Smooth muscle cell (in vitro differentiated cells): ENCODE results near the gene PLXNC1. TPM values are rescaled to one million over a fixed set of nuclear protein-coding genes. Genes with fewer than 3 reads are reported as not detected.

Experiments
- DNase-seq: peaks from one replicate; lab custom pipeline; 2025; ENCODE audit not compliant: unreplicated experiment; lab: John Stamatoyannopoulos, UW
- H2AFZ ChIP-seq: fragments of 200-600 bp; sonication (generic); 2 replicates; pipeline ENCODE4 v1.6.0; 2016; ENCODE audit warnings: antibody characterized with exemption, low read depth, mild to moderate bottlenecking
- H3F3A ChIP-seq: fragments of 200-600 bp; sonication (generic); 2 replicates; pipeline ENCODE4 v1.6.0; 2017; ENCODE audit warnings: antibody characterized with exemption, low read depth
- H3K27ac ChIP-seq: fragments of 200-600 bp; sonication (generic); 2 replicates; pipeline ENCODE4 v1.5.1; 2016; ENCODE audit warnings: low read depth, mild to moderate bottlenecking
- H3K27me3 ChIP-seq: fragments of 200-600 bp; sonication (generic); 2 replicates; pipeline ENCODE4 v1.6.1; 2016; ENCODE audit warnings: low read depth, mild to moderate bottlenecking
- H3K36me3 ChIP-seq: fragments of 200-600 bp; sonication (generic); 2 replicates; pipeline ENCODE4 v1.5.1; 2016; ENCODE audit warnings: low read depth
- H3K4me1 ChIP-seq: fragments of 200-600 bp; sonication (generic); 2 replicates; pipeline ENCODE4 v1.5.1; 2016; ENCODE audit warnings: low read depth
- H3K4me2 ChIP-seq: fragments of 200-600 bp; sonication (generic); 2 replicates; pipeline ENCODE4 v1.6.0; 2016; ENCODE audit warnings: mild to moderate bottlenecking
- H3K4me3 ChIP-seq: fragments of 200-600 bp; sonication (generic); 2 replicates; pipeline ENCODE4 v1.5.1; 2016; ENCODE audit warnings: mild to moderate bottlenecking
- H3K79me2 ChIP-seq: fragments of 200-600 bp; sonication (generic); 2 replicates; pipeline ENCODE4 v1.6.0; 2016; ENCODE audit warnings: low read depth, mild to moderate bottlenecking
- H3K9ac ChIP-seq: fragments of 200-600 bp; sonication (generic); 2 replicates; pipeline ENCODE4 v1.6.0; 2016; ENCODE audit warnings: low read depth
- H3K9me3 ChIP-seq: fragments of 200-600 bp; sonication (generic); replicated peaks from 2 replicates; pipeline ENCODE4 v1.5.1; 2016; ENCODE audit warnings: low read depth
- H4K20me1 ChIP-seq: fragments of 200-600 bp; sonication (generic); 2 replicates; pipeline ENCODE4 v1.6.0; 2016; ENCODE audit warnings: low read depth
- CTCF ChIP-seq: fragments of 200-600 bp; sonication (generic); IDR thresholded peaks from 2 replicates; pipeline ENCODE4 v1.5.1; 2017; ENCODE audit warnings: borderline replicate concordance, mild to moderate bottlenecking, antibody characterized with exemption; ENCODE audit not compliant: insufficient read depth, poor library complexity, severe bottlenecking
- WGBS: methylation state at CpG from one replicate; pipeline ENCODE4 v1.1.7; 2016; ENCODE audit warnings: low lambda C conversion rate; 5-methylcytosine and 5-hydroxymethylcytosine counted together
- polyA plus RNA-seq: library from polyadenylated mRNA; unstranded; fragments of >200 nt; fragmentation: Nextera tagmentation; extraction: Ambion mirVana; gene quantifications from 2 replicates; pipeline ENCODE4 v1.2.1, GENCODE V29; 2016
- total RNA-seq: library from RNA; depleted of rRNA; stranded (reverse); fragments of >200 nt; gene quantifications from 2 replicates; pipeline ENCODE4 v1.2.3, GENCODE V29; 2014

The PLXNC1 gene
- total and polyA plus RNA-seq, 2 experiments from 2014 or later: 0.49 to 0.66 TPM

- no peak overlapping the region for H2AFZ ChIP-seq
- DNase-seq: no peak
- TF ChIP-seq CTCF: no peak
- no peaks in the 10 kb centered on the region for H3K36me3 ChIP-seq
- no peaks in the 10 kb centered on the region for H3K9me3 ChIP-seq
- H3K4me3 ChIP-seq: no peak overlapping the region
- H3K79me2 ChIP-seq: no peaks in the 10 kb centered on the region
- no peak overlapping the region for H3K9ac ChIP-seq
- H3K27ac ChIP-seq: no peak overlapping the region
- no peaks in the 10 kb centered on the region for H4K20me1 ChIP-seq
- H3K27me3 ChIP-seq: peaks cover 43% of the 10 kb centered on the region
- 90% methylated on average over 3 of the region's 3 CpGs for WGBS
- no peak overlapping the region for H3K4me2 ChIP-seq
- H3F3A ChIP-seq: no peaks in the 10 kb centered on the region
- H3K4me1 ChIP-seq: no peaks in the 10 kb centered on the region
Observed at GRCh38 chr12:94122591-94122990, 25.8 kb upstream of the PLXNC1 start.

GRCh38 chr12:94123127-94123526 lies 25.2 kb upstream of the PLXNC1 start:
- H3K36me3 ChIP-seq: no peaks in the 10 kb centered on the region
- no peaks in the 10 kb centered on the region for H3K79me2 ChIP-seq
- no peak for DNase-seq
- no peaks in the 10 kb centered on the region for H3K9me3 ChIP-seq
- no peak overlapping the region for H3K27ac ChIP-seq
- H3K4me3 ChIP-seq: no peak overlapping the region
- H3F3A ChIP-seq: no peaks in the 10 kb centered on the region
- no peak overlapping the region for H2AFZ ChIP-seq
- H3K4me2 ChIP-seq: no peak overlapping the region
- no peak overlapping the region for H3K9ac ChIP-seq
- 96% methylated on average over 2 of the region's 2 CpGs for WGBS
- H3K4me1 ChIP-seq: no peaks in the 10 kb centered on the region
- H4K20me1 ChIP-seq: no peaks in the 10 kb centered on the region
- peaks cover 48% of the 10 kb centered on the region for H3K27me3 ChIP-seq
- TF ChIP-seq CTCF: no peak

- Histone ChIP-seq H3K27me3 (peaks cover 62% of the 10 kb centered on the region), H3K79me2 (no peaks in the 10 kb centered on the region), H3K9ac (no peak overlapping the region), H3K4me2 (no peak overlapping the region), H3K27ac (no peak overlapping the region), H4K20me1 (no peaks in the 10 kb centered on the region), H3K9me3 (no peaks in the 10 kb centered on the region), H2AFZ (no peak overlapping the region), H3K36me3 (no peaks in the 10 kb centered on the region), H3K4me1 (no peaks in the 10 kb centered on the region), H3K4me3 (no peak overlapping the region), H3F3A (no peaks in the 10 kb centered on the region)
- TF ChIP-seq CTCF: no peak
- WGBS: 85% methylated on average over 1 of the region's 1 CpG
- DNase-seq: no peak
Observed at GRCh38 chr12:94126067-94126466, 22.3 kb upstream of the PLXNC1 start.

GRCh38 chr12:94127239-94128131 lies 20.9 kb upstream of the PLXNC1 start:
- H3K4me2 ChIP-seq: no peak overlapping the region
- peaks cover 58% of the 10 kb centered on the region for H3K27me3 ChIP-seq
- H3K27ac ChIP-seq: no peak overlapping the region
- H4K20me1 ChIP-seq: no peaks in the 10 kb centered on the region
- no peaks in the 10 kb centered on the region for H3K9me3 ChIP-seq
- H3K4me1 ChIP-seq: no peaks in the 10 kb centered on the region
- no peaks in the 10 kb centered on the region for H3F3A ChIP-seq
- no peak overlapping the region for H3K9ac ChIP-seq
- H3K4me3 ChIP-seq: no peak overlapping the region
- no peak for DNase-seq
- 82% methylated on average over 12 of the region's 12 CpGs for WGBS
- no peaks in the 10 kb centered on the region for H3K36me3 ChIP-seq
- no peaks in the 10 kb centered on the region for H3K79me2 ChIP-seq
- H2AFZ ChIP-seq: no peak overlapping the region
- TF ChIP-seq CTCF: no peak
